HepG2 (cell line): ENCODE data around the gene RPL36AL. TPM values are rescaled to one million over a fixed set of nuclear protein-coding genes. Genes with fewer than 3 reads are reported as not detected.

Experiments
- AGO2 ChIP-seq: fragments of 200-400 bp; formaldehyde crosslinking; optimal IDR thresholded peaks from 2 replicates; pipeline ENCODE3; 2017; ENCODE audit warnings: mild to moderate bottlenecking, low read depth, low read length, moderate library complexity
- DNMT1 ChIP-seq: sonication (generic); formaldehyde crosslinking; IDR thresholded peaks from 2 replicates; pipeline ENCODE4 v1.5.1; 2020; ENCODE audit warnings: mild to moderate bottlenecking, missing genetic modification reagents
- FOSL2 ChIP-seq: sonication (generic); formaldehyde crosslinking; IDR thresholded peaks from 2 replicates; pipeline ENCODE4 v1.4.0; 2020; ENCODE audit warnings: missing genetic modification reagents
- FOXC1 ChIP-seq: sonication (generic); formaldehyde crosslinking; IDR thresholded peaks from 2 replicates; pipeline ENCODE4 v1.8.0; 2022; ENCODE audit warnings: mild to moderate bottlenecking, missing genetic modification reagents, borderline replicate concordance
- GABPB1 ChIP-seq: IDR thresholded peaks from 2 replicates; pipeline ENCODE4 v1.6.1; 2016; ENCODE audit warnings: mild to moderate bottlenecking, missing genetic modification reagents, moderate library complexity, missing compliant biosample characterization
- HNRNPL ChIP-seq: fragments of 200-400 bp; formaldehyde crosslinking; IDR thresholded peaks from 2 replicates; pipeline ENCODE4 v1.6.1; 2017; ENCODE audit warnings: mild to moderate bottlenecking, low read depth, low read length
- IRF1 ChIP-seq: sonication (generic); formaldehyde crosslinking; IDR thresholded peaks from 2 replicates; pipeline ENCODE4 v1.4.0; 2020; ENCODE audit warnings: low read depth, mild to moderate bottlenecking, missing genetic modification reagents
- MTF1 ChIP-seq: sonication (generic); formaldehyde crosslinking; IDR thresholded peaks from 2 replicates; pipeline ENCODE4 v1.5.0; 2020; ENCODE audit warnings: missing genetic modification reagents
- POLR2G ChIP-seq: fragments of 200-400 bp; formaldehyde crosslinking; IDR thresholded peaks from 2 replicates; pipeline ENCODE4 v1.6.1; 2018; ENCODE audit warnings: mild to moderate bottlenecking, low read depth, low read length, moderate library complexity
- REL ChIP-seq: sonication (generic); formaldehyde crosslinking; conservative IDR thresholded peaks from 2 replicates; pipeline ENCODE4 v1.8.0; 2022; ENCODE audit warnings: mild to moderate bottlenecking, missing genetic modification reagents, moderate library complexity
- RELA ChIP-seq: sonication (generic); formaldehyde crosslinking; IDR thresholded peaks from 2 replicates; pipeline ENCODE4 v1.4.0; 2020; ENCODE audit warnings: missing genetic modification reagents
- SIN3B ChIP-seq: fragments of 150-350 bp; IDR thresholded peaks from 2 replicates; pipeline ENCODE4 v1.6.1; 2014; ENCODE audit warnings: low read length
- SP4 ChIP-seq: sonication (generic); formaldehyde crosslinking; IDR thresholded peaks from 2 replicates; pipeline ENCODE4 v1.8.1; 2023; ENCODE audit warnings: mild to moderate bottlenecking, missing genetic modification reagents
- TSC22D2 ChIP-seq: sonication (generic); formaldehyde crosslinking; IDR thresholded peaks from 2 replicates; pipeline ENCODE4 v1.5.1; 2020; ENCODE audit warnings: missing genetic modification reagents, mild to moderate bottlenecking, borderline replicate concordance
- ZBTB7B ChIP-seq: sonication (generic); formaldehyde crosslinking; IDR thresholded peaks from 2 replicates; pipeline ENCODE4 v1.4.0; 2020; ENCODE audit warnings: missing genetic modification reagents
- ZBTB8A ChIP-seq: sonication (generic); formaldehyde crosslinking; IDR thresholded peaks from 2 replicates; pipeline ENCODE4 v1.4.0; 2020; ENCODE audit warnings: mild to moderate bottlenecking, low read depth, missing genetic modification reagents, borderline replicate concordance
- ZFP1 ChIP-seq: IDR thresholded peaks from 2 replicates; pipeline ENCODE4 v1.6.1; 2016
- ZMAT3 ChIP-seq: sonication (generic); formaldehyde crosslinking; conservative IDR thresholded peaks from 2 replicates; pipeline ENCODE4 v1.7.0; 2021; ENCODE audit warnings: missing genetic modification reagents
- ZMYM3 ChIP-seq: sonication (generic); formaldehyde crosslinking; IDR thresholded peaks from 2 replicates; pipeline ENCODE4 v1.5.1; 2020; ENCODE audit warnings: mild to moderate bottlenecking, missing genetic modification reagents
- ZNF282 ChIP-seq: fragments of 450-650 bp; IDR thresholded peaks from 2 replicates; pipeline ENCODE4 v1.6.1; 2018; ENCODE audit not compliant: partially characterized antibody
- ZNF335 ChIP-seq: sonication (generic); formaldehyde crosslinking; IDR thresholded peaks from 2 replicates; pipeline ENCODE4 v1.4.0; 2020; ENCODE audit warnings: missing genetic modification reagents
- ZNF513 ChIP-seq: sonication (generic); formaldehyde crosslinking; conservative IDR thresholded peaks from 2 replicates; pipeline ENCODE4 v1.5.0; 2020; ENCODE audit warnings: missing genetic modification reagents
- ZSCAN31 ChIP-seq: sonication (generic); formaldehyde crosslinking; IDR thresholded peaks from 2 replicates; pipeline ENCODE4 v1.5.0; 2020; ENCODE audit warnings: low read depth, mild to moderate bottlenecking, missing genetic modification reagents
- polyA plus RNA-seq, 8 experiments: library from polyadenylated mRNA; depleted of rRNA in 3 of 8; stranded (reverse) in 7 of 8; unstranded in 1 of 8; fragments of >200 nt; fragmentation: Illumina TruSeq in 4 of 8; extraction: Trizol in 4 of 8; gene quantifications; 2 replicates each; pipeline versions ENCODE4 v1.2.1 to v1.2.3, GENCODE V29; 2011 to 2016; ENCODE audit warnings: low read depth in 4 of 8, missing spikeins in 1 of 8, mixed read lengths in 1 of 8; ENCODE audit not compliant: insufficient read depth in 1 of 8
- total RNA-seq, 5 experiments: library from RNA; depleted of rRNA; stranded (reverse); fragments of >200 nt; fragmentation: Illumina TruSeq; extraction: Trizol; gene quantifications; 2 replicates each; pipeline ENCODE4 v1.2.3, GENCODE V29; 2016; ENCODE audit warnings: low read depth in 1 of 5
- TF ChIP-seq, protein P1 (sequence below): sonication (generic); formaldehyde crosslinking; IDR thresholded peaks from 2 replicates; pipeline ENCODE4 v1.5.0; 2020; ENCODE audit warnings: mild to moderate bottlenecking, low read depth, missing genetic modification reagents, borderline replicate concordance
- TF ChIP-seq, protein P2 (sequence below): sonication (generic); formaldehyde crosslinking; IDR thresholded peaks from 2 replicates; pipeline ENCODE4; 2020; ENCODE audit warnings: missing genetic modification reagents, mild to moderate bottlenecking, borderline replicate concordance

The RPL36AL gene
- total and polyA plus RNA-seq, 2 of the 13 experiments (the other 11 are each of a cell fraction or from before 2014, with no cell fraction given): 90.0 to 294 TPM

- TF ChIP-seq HNRNPL: peak; percentile 86; the same call in 1 of the 2 replicates
- no peak; the same call in 1 of the 2 replicates for TF ChIP-seq ZSCAN31 (CRISPR knock-in tag)
- TF ChIP-seq REL (CRISPR knock-in tag): peak; percentile 78; the same call in 1 of the 2 replicates
- TF ChIP-seq POLR2G: peak; percentile 83
- TF ChIP-seq ZNF513 (CRISPR knock-in tag): no peak
- TF ChIP-seq SIN3B: peak; percentile 71; the same call in 1 of the 2 replicates
- no peak for TF ChIP-seq RELA (CRISPR knock-in tag)
- peak; percentile 100 for TF ChIP-seq ZNF335 (CRISPR knock-in tag)
- no peak for TF ChIP-seq ZNF282
- peak; percentile 73; the same call in 1 of the 2 replicates for TF ChIP-seq ZMAT3
- no peak for TF ChIP-seq ZBTB8A (CRISPR knock-in tag)
- TF ChIP-seq, protein P1, sequence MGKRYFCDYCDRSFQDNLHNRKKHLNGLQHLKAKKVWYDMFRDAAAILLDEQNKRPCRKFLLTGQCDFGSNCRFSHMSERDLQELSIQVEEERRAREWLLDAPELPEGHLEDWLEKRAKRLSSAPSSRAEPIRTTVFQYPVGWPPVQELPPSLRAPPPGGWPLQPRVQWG (CRISPR knock-in tag): no peak
- no peak for TF ChIP-seq SP4
- TF ChIP-seq ZBTB7B (CRISPR knock-in tag): no peak; the same call in 1 of the 2 replicates
- peak; percentile 11; the same call in 1 of the 2 replicates for TF ChIP-seq FOSL2 (CRISPR knock-in tag)
- peak; percentile 86 for TF ChIP-seq GABPB1
- peak; percentile 64; the same call in 1 of the 2 replicates for TF ChIP-seq TSC22D2
- no peak; the same call in 1 of the 2 replicates for TF ChIP-seq ZFP1 (CRISPR knock-in tag)
- peak; percentile 86 for TF ChIP-seq AGO2
- TF ChIP-seq, protein P2, sequence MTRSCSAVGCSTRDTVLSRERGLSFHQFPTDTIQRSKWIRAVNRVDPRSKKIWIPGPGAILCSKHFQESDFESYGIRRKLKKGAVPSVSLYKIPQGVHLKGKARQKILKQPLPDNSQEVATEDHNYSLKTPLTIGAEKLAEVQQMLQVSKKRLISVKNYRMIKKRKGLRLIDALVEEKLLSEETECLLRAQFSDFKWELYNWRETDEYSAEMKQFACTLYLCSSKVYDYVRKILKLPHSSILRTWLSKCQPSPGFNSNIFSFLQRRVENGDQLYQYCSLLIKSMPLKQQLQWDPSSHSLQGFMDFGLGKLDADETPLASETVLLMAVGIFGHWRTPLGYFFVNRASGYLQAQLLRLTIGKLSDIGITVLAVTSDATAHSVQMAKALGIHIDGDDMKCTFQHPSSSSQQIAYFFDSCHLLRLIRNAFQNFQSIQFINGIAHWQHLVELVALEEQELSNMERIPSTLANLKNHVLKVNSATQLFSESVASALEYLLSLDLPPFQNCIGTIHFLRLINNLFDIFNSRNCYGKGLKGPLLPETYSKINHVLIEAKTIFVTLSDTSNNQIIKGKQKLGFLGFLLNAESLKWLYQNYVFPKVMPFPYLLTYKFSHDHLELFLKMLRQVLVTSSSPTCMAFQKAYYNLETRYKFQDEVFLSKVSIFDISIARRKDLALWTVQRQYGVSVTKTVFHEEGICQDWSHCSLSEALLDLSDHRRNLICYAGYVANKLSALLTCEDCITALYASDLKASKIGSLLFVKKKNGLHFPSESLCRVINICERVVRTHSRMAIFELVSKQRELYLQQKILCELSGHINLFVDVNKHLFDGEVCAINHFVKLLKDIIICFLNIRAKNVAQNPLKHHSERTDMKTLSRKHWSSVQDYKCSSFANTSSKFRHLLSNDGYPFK (CRISPR knock-in tag): peak; percentile 81; the same call in 1 of the 2 replicates
- TF ChIP-seq IRF1 (CRISPR knock-in tag): peak; percentile 73; the same call in 1 of the 2 replicates
- no peak for TF ChIP-seq DNMT1
- TF ChIP-seq ZMYM3 (CRISPR knock-in tag): peak; percentile 73
- TF ChIP-seq MTF1 (CRISPR knock-in tag): peak; percentile 62; the same call in 1 of the 2 replicates
- peak; percentile 50; the same call in 1 of the 2 replicates for TF ChIP-seq FOXC1 (CRISPR knock-in tag)
Measured at GRCh38 chr14:49598485-49599300, 21.7 kb downstream of the RPL36AL start, which contains the start of gene LRR1 (continued).
